Measurements from ENCODE around the gene KISS1.

DNA sequence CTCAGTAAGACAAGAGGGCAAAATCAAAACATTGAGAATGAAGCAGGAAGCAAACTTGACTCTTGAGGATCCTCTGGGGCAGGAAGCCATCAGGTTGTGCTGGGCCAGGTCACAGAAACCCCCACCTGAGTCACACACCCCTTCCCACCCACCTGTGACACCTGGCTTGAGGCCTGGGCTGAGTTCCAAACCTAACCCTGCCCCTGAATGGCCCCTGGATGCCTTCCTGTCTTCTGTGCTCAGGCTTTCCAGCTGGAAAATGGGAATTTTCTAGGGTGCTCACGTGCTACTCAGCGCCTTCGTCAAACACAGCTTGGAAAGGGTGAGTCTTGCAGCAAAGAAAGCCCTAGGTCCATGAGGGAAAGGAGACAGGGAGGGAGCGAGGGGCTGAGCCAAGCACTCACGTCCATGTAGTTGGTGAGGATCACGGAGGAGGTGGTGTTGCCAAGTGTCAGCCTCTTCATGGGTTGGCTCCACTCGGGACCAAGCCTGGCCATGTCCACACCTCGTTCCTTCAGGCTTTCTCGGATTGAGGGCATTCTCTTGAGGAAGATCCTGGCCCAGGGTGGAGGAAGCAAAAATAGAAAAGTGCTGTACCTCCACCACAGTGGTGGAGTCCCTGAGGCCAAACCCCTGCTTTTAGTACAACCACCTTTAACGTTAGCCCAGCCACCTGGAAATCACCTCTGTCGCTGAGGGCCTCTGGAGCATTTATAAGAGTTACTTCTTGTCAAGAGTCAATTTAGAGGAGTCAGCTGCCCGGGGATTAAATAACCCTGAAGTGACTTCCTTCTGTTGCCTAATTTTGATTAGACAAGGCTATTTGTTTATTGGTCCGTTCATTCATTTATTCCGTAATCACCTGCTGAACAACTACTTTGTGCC is 34.4 kb downstream of the KISS1 start:
- TF ChIP-seq NFRKB (IDR thresholded peaks at IDR 0.05): no peak
- no peak for TF ChIP-seq SP1 (IDR thresholded peaks at IDR 0.05)
- TF ChIP-seq HDGF (IDR thresholded peaks at IDR 0.05; ENCODE audit: borderline replicate concordance): no peak
- no peak for TF ChIP-seq ARNT (IDR thresholded peaks at IDR 0.05)
- no peak for TF ChIP-seq ZNF384 (IDR thresholded peaks at IDR 0.05)
- TF ChIP-seq SUZ12 (IDR thresholded peaks at IDR 0.05): no peak
- TF ChIP-seq FOXA1 (IDR thresholded peaks at IDR 0.05): no peak
- TF ChIP-seq, protein P1, sequence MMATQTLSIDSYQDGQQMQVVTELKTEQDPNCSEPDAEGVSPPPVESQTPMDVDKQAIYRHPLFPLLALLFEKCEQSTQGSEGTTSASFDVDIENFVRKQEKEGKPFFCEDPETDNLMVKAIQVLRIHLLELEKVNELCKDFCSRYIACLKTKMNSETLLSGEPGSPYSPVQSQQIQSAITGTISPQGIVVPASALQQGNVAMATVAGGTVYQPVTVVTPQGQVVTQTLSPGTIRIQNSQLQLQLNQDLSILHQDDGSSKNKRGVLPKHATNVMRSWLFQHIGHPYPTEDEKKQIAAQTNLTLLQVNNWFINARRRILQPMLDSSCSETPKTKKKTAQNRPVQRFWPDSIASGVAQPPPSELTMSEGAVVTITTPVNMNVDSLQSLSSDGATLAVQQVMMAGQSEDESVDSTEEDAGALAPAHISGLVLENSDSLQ (IDR thresholded peaks at IDR 0.05): no peak
- no peak for TF ChIP-seq BHLHE40 (IDR thresholded peaks at IDR 0.05; ENCODE audit: borderline replicate concordance)
- TF ChIP-seq TARDBP (IDR thresholded peaks at IDR 0.05): no peak
- TF ChIP-seq FOXM1 (IDR thresholded peaks at IDR 0.05; ENCODE audit: borderline replicate concordance): no peak

Measured in HEK293T (cell line).